HG02970 (cell line): ENCODE measurements around the gene EML5.

Experiments used
- ATAC-seq: cut with Tn5 transposase; IDR thresholded peaks from one replicate; pipeline ENCODE4 v1.9.1; 2021; ENCODE audit warnings: mild to moderate bottlenecking, moderate library complexity, moderate number of reproducible peaks; ENCODE audit not compliant: unreplicated experiment, low FRiP score

EML5 gene

GRCh38 chr14:88628033-88628432 lies 164.7 kb downstream of the EML5 start:
- no peak for ATAC-seq

GRCh38 chr14:88625671-88626070 lies 167.1 kb downstream of the EML5 start:
- ATAC-seq = no peak

GRCh38 chr14:88621100-88621499 lies 171.7 kb downstream of the EML5 start:
- no peak for ATAC-seq

GRCh38 chr14:88618476-88618875 lies 174.3 kb downstream of the EML5 start:
- ATAC-seq = no peak

- no peak for ATAC-seq
Observed at GRCh38 chr14:88617479-88617878, 175.3 kb downstream of the EML5 start.

GRCh38 chr14:88616697-88617096 lies 176.1 kb downstream of the EML5 start:
- no peak for ATAC-seq

GRCh38 chr14:88614218-88614907 lies 178.4 kb downstream of the EML5 start:
- ATAC-seq = no peak

GRCh38 chr14:88613552-88614010 lies 179.2 kb downstream of the EML5 start:
- ATAC-seq = no peak

GRCh38 chr14:88612981-88613380 lies 179.8 kb downstream of the EML5 start:
- ATAC-seq = no peak

- ATAC-seq = no peak
Observed at GRCh38 chr14:88611878-88612277, 180.9 kb downstream of the EML5 start.

- no peak for ATAC-seq
Observed at GRCh38 chr14:88607829-88608228, 184.9 kb downstream of the EML5 start.

GRCh38 chr14:88605594-88605993 lies 187.2 kb downstream of the EML5 start:
- no peak for ATAC-seq

GRCh38 chr14:88604212-88604611 lies 188.5 kb downstream of the EML5 start:
- ATAC-seq = no peak

GRCh38 chr14:88599761-88600439 lies 192.9 kb downstream of the EML5 start:
- ATAC-seq = peak; percentile 92

- no peak for ATAC-seq
Observed at GRCh38 chr14:88599326-88599725, 193.4 kb downstream of the EML5 start.

- no peak for ATAC-seq
Observed at GRCh38 chr14:88598097-88598675, 194.6 kb downstream of the EML5 start.

- no peak for ATAC-seq
Observed at GRCh38 chr14:88597601-88598000, 195.2 kb downstream of the EML5 start.

GRCh38 chr14:88597038-88597437 lies 195.7 kb downstream of the EML5 start:
- ATAC-seq = no peak

GRCh38 chr14:88592031-88592430 lies 200.7 kb downstream of the EML5 start:
- ATAC-seq = no peak

- ATAC-seq = no peak
Observed at GRCh38 chr14:88590173-88590572, 202.6 kb downstream of the EML5 start.

- no peak for ATAC-seq
Observed at GRCh38 chr14:88588081-88588480, 204.7 kb downstream of the EML5 start.

GRCh38 chr14:88584451-88584850 lies 208.3 kb downstream of the EML5 start:
- no peak for ATAC-seq
